Retinal pigment epithelial cell (primary cell): Measurements from ENCODE around the gene BAHD1.

Experiments
- DNase-seq: peaks from one replicate; pipeline ENCODE4 v3.0.0-alpha.2; 2010; ENCODE audit warnings: low read depth
- H3K4me3 ChIP-seq: 2 replicates; pipeline ENCODE4 v1.5.1; 2011; ENCODE audit warnings: mild to moderate bottlenecking, low read length, control low read depth, moderate library complexity
- TF ChIP-seq, protein P1 (sequence below): conservative IDR thresholded peaks from 2 replicates; pipeline ENCODE4 v1.5.1; 2011; ENCODE audit warnings: low read depth, low read length, control low read depth, inconsistent platforms

Gene BAHD1

GRCh38 chr15:40470423-40471104 is 29.8 kb downstream of the BAHD1 start, which contains the start of gene CHST14:
CHST14 (plus strand) TSS chr15:40470984; CDS start chr15:40471214, 230 bp downstream.
- peak within 1 kb of the TSS; percentile 63 for H3K4me3 ChIP-seq
- TF ChIP-seq, protein P1, sequence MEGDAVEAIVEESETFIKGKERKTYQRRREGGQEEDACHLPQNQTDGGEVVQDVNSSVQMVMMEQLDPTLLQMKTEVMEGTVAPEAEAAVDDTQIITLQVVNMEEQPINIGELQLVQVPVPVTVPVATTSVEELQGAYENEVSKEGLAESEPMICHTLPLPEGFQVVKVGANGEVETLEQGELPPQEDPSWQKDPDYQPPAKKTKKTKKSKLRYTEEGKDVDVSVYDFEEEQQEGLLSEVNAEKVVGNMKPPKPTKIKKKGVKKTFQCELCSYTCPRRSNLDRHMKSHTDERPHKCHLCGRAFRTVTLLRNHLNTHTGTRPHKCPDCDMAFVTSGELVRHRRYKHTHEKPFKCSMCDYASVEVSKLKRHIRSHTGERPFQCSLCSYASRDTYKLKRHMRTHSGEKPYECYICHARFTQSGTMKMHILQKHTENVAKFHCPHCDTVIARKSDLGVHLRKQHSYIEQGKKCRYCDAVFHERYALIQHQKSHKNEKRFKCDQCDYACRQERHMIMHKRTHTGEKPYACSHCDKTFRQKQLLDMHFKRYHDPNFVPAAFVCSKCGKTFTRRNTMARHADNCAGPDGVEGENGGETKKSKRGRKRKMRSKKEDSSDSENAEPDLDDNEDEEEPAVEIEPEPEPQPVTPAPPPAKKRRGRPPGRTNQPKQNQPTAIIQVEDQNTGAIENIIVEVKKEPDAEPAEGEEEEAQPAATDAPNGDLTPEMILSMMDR, result no peak
- no peak for DNase-seq

- TF ChIP-seq, protein P1, result no peak
- no peak for DNase-seq
- H3K4me3 ChIP-seq, result peak overlapping the region; percentile 63
These were observed 30.5 kb downstream of the BAHD1 start for GRCh38 chr15:40471105-40471807.

GRCh38 chr15:40471808-40472150 is 31.0 kb downstream of the BAHD1 start:
- no peak for DNase-seq
- TF ChIP-seq, protein P1, result no peak
- peak overlapping the region; percentile 63 for H3K4me3 ChIP-seq

GRCh38 chr15:40472171-40472727 is 31.5 kb downstream of the BAHD1 start:
- H3K4me3 ChIP-seq, result peak overlapping the region; percentile 63

GRCh38 chr15:40474581-40474980 is 33.8 kb downstream of the BAHD1 start:
- DNase-seq, result no peak
- H3K4me3 ChIP-seq, result no peak overlapping the region
- TF ChIP-seq, protein P1, result no peak

More at GRCh38 chr15:40472171-40472727, 31.5 kb downstream of the BAHD1 start:
- TF ChIP-seq, protein P1, result no peak
- no peak for DNase-seq

DNA sequence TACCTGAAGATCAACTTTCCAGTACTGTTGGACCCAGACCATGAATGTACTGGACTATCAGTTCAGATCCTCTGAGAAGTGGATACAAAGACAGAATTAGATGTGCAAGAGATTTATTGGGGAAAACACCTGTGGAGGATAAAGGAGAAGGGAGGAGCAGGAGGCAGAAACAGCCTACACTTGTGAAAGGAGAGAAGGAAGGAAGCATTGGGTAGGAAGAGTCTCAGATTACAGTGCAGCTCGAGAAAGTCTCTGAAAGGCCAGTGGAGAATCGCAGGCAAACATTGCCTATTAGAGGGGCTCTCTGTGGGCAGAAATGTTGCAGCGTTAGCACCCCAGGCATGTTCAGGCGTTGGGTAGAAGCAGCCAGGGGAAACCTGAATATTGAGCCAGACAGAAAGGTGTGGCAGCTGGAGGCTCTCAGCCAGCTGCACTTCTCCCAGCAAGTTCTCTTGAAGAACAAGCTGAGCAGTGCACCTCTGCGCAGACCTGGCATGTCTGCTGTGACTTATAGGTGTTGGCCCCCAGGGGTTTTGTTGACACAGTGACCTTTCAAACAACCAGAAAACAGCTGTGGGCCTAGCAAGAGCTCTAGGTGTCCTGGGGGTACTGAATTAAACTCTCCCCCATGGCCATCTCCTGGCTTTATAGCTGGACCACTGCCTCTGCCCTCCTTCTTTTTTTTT is 37.0 kb downstream of the BAHD1 start:
- DNase-seq, result no peak
- TF ChIP-seq, protein P1, result no peak
- no peak overlapping the region for H3K4me3 ChIP-seq
